HG02642 (cell line): Measurements from ENCODE around the gene NT5C.

ENCODE experiments used
- ATAC-seq: cut with Tn5 transposase; IDR thresholded peaks from one replicate; pipeline ENCODE4 v1.9.1; 2021; ENCODE audit warnings: mild to moderate bottlenecking; ENCODE audit not compliant: unreplicated experiment, poor library complexity

NT5C gene

GRCh38 chr17:75097865-75098264 is 33.7 kb downstream of the NT5C start:
- no peak for ATAC-seq

- no peak for ATAC-seq
These were observed 35.4 kb downstream of the NT5C start for GRCh38 chr17:75096082-75096625.

GRCh38 chr17:75094871-75095399 is 36.6 kb downstream of the NT5C start:
- no peak for ATAC-seq

GRCh38 chr17:75093548-75094158 is 37.9 kb downstream of the NT5C start:
- ATAC-seq, result no peak

- no peak for ATAC-seq
These were observed 39.7 kb downstream of the NT5C start for GRCh38 chr17:75091855-75092327.

GRCh38 chr17:75090871-75091854 is 40.4 kb downstream of the NT5C start:
- no peak for ATAC-seq

- ATAC-seq, result peak; percentile 10
These were observed 42.8 kb downstream of the NT5C start for GRCh38 chr17:75088465-75089417.

- peak; percentile 60 for ATAC-seq
These were observed 43.7 kb downstream of the NT5C start, which contains the start of gene SLC16A5 for GRCh38 chr17:75087558-75088453. TSS of gene SLC16A5 (plus strand) at chr17:75087954. CDS start at chr17:75093637, 5,683 bp downstream.

- no peak for ATAC-seq
These were observed 44.4 kb downstream of the NT5C start for GRCh38 chr17:75087182-75087557.

GRCh38 chr17:75086496-75087181 is 44.9 kb downstream of the NT5C start:
- ATAC-seq, result no peak

- no peak for ATAC-seq
These were observed 47.4 kb downstream of the NT5C start for GRCh38 chr17:75084039-75084660.

GRCh38 chr17:75082683-75083082 is 48.9 kb downstream of the NT5C start:
- ATAC-seq, result no peak

- no peak for ATAC-seq
These were observed 49.7 kb downstream of the NT5C start for GRCh38 chr17:75081611-75082540.
